NCI-H187 (cell line): ENCODE measurements around the gene MX1.

Source experiments
- DNase-seq, 2 experiments: peaks; one replicate each; lab custom pipeline; 2025; lab: John Stamatoyannopoulos, UW

Gene MX1

DNA sequence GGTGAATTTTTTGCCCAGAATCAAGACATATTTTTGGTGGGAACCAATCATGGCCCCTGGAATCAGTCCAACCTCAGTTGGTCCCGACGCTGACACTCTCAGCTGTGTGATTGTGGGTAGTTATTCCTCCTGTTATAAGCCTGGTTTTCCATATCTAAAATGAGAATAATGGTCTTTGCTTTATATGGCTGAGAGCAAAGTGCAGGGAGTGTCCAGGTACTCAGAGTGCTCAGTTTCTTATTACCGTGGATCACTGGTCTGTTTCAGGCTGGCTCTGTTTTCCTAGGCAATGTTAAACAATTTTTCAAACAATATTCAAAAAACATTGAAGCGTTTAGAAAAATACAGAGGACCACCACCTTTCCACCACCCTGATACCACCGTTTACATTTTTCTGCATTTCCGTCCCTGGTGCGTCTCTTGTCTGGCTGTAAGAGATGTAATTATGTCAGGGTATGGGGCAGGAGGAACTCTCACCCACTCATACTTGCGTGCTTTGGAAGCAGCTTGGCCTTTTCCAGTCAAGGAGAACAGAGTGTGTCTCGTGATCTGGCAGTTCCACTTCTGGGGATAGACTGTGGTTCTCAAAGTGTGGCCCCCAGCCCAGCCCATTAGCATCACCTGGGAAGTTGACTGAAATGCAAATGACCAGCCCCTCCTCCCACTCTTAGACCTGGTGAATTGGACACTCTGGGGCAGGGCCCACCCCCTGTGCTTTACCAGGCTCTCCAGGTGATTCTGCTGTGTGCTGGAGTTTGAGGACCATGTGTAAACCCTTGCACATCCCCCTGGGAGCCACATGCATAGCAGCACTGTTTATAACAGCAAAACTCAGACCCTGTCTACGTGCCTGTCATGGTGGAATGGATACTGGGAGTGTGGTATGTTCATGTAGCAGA lies 6.8 kb downstream of the MX1 start:
- peak in 1 of 2 experiments; percentile 29 for DNase-seq

- no peak for DNase-seq
Measured at GRCh38 chr21:41433566-41433965, 7.5 kb downstream of the MX1 start.

- no peak for DNase-seq
Measured at GRCh38 chr21:41435706-41436105, 9.7 kb downstream of the MX1 start.

DNA sequence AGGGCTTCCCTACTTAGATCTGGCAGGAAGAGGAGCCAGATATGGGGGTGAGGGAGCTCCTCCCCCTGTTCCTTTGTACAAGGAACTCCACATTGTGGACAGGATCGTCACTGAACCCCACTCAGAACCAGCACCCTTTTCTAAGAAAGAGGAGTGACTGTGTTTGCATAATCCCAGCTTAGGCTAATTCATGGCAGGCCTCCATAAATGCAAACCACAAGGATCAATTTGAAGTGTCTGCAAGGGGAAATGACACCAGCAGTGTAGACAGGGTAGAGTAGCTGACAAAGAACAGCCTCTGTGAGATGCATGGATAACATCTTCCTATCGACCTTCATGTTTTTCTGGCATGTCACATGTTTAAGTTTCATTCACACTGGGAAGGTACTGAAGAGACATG lies 11.7 kb downstream of the MX1 start:
- DNase-seq = no peak

GRCh38 chr21:41438425-41439113 lies 12.5 kb downstream of the MX1 start:
- DNase-seq = no peak

DNA sequence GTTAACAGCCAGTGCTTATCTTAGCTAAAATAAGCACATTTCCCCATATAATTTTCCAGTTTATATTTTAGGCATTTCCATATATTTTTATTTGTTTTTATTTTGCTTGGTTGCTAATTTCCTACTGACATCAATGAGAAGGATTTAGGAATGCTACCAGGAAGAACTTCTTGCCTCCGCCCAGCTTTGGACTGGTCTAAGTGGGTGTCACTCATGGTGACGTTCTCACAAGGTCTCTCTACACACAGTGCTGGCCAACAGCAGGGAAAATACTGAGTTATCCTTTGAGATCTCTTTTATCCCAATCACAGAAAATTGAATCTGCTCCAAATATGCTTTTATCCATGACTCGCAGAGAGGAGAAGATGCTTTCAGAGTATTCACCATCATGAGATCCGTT lies 13.2 kb downstream of the MX1 start:
- no peak for DNase-seq

GRCh38 chr21:41441546-41441945 lies 15.5 kb downstream of the MX1 start:
- no peak for DNase-seq

GRCh38 chr21:41442481-41443186 lies 16.6 kb downstream of the MX1 start:
- DNase-seq = no peak

DNA sequence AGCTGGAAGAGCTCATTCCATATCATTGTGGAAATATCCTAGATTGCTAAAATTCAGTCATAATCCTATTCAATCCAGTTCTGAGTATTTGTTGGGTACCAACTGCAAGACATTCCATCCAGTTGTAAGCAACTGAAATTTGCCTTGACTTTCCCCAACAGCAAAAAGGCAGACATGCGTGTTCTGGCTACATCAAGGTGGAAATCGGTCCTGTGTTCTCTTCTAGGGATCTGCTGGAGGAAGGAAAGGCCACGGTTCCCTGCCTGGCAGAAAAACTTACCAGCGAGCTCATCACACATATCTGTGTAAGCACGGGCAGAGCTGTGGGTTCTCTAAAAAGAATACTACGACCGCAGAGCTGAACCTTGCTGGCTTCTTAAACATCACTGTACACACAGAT lies 17.5 kb downstream of the MX1 start:
- no peak for DNase-seq

- no peak for DNase-seq
Measured at GRCh38 chr21:41444703-41445464, 18.8 kb downstream of the MX1 start.

DNA sequence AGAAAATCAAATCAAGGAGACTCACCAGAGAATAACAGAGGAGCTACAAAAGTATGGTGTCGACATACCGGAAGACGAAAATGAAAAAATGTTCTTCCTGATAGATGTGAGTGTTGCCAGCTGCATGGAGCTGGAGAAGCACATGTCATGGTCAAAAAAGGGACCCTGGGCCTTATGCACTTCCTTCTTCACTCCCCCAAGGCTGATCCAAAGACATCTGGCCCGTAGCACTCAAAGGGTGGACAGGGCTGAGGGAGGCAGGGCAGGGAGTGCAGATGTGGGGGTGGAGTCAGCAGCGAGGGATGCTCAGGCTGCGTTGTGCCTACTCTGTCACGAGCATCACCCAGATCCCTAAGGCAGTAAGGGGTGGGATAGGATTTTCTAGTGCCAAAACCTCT lies 19.4 kb downstream of the MX1 start:
- DNase-seq = no peak

- no peak for DNase-seq
Measured at GRCh38 chr21:41446586-41446985, 20.5 kb downstream of the MX1 start.

DNA sequence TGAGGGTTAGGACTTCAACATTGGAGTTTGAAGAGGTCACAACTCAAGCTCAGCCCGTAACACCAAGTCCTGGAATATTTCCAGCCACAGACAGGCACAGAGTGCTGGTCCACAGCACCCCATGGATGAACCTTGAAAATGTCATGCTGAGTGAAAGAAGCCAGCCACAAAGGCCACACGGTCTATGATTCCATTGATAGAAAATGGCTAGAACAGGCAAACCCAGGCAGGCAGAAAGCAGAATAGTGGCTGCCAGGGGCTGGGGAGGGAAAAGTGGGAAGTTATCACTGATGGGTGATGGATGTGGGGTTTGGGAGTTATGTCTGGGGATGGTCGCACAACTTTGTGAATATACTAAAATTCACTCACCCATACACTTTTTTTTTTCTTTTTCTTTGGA lies 21.3 kb downstream of the MX1 start:
- DNase-seq = no peak

DNA sequence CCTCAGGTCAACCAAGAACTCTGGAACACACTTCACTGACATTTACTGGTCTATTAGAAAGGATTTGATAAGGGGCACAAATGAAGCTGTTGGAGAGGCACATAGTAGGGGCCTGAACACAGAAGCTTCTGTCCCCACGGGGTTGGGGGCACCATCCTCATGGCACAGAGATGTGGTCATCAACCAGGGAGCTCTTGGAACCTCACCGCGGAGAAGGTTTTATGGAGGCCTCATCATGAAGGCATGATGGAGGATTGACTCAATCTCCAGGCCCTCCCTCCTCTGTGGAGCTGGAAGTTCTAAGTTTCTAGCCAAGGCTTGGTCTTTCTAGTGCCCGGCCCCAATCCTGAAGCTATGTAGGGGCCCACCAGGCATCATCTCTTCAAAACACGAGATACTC lies 23.6 kb downstream of the MX1 start:
- no peak for DNase-seq

GRCh38 chr21:41451753-41452676 lies 26.0 kb downstream of the MX1 start:
- no peak for DNase-seq

DNA sequence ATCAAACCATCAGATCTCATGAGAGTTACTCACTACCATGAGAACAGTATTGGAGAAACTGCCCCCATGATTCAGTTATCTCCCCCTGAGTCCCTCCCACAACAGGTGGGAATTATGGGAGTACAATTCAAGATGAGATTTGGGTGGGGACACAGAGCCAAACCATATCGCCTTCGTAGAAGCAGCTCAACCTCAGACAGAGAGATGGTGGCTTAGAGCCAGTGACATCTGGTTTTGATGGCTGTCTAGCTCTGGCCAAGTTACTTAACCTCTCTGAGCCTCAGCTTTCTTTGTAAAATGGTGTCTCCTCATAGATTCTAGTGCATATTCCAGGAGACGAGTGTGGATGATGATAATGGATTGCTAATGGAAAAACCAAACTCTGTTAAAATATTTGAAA lies 27.2 kb downstream of the MX1 start:
- DNase-seq = no peak

- no peak for DNase-seq
Measured at GRCh38 chr21:41453761-41454160, 27.7 kb downstream of the MX1 start.

DNA sequence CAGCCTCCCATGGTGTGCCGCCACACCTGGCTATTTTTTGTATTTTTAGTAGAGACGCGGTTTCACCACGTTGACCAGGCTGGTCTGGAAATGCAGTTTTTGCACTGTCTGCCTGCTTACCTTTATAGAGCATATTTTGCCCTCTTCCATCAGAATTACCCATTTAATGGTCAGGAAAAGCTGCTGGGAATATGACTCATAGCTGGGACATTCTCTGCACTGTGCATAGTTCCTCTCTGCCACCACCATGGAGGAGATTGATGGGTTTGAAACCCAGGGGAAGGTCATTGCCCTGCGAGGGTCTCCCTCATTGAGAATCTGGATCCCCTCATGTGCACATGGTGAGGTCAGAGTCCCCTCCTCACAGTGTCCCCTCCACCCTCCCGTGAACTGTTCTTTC lies 32.1 kb downstream of the MX1 start:
- DNase-seq = no peak

DNA sequence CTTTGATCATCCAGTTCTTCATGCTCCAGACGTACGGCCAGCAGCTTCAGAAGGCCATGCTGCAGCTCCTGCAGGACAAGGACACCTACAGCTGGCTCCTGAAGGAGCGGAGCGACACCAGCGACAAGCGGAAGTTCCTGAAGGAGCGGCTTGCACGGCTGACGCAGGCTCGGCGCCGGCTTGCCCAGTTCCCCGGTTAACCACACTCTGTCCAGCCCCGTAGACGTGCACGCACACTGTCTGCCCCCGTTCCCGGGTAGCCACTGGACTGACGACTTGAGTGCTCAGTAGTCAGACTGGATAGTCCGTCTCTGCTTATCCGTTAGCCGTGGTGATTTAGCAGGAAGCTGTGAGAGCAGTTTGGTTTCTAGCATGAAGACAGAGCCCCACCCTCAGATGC lies 32.5 kb downstream of the MX1 start:
- no peak for DNase-seq

GRCh38 chr21:41459884-41460534 lies 34.0 kb downstream of the MX1 start:
- no peak for DNase-seq
